HG02588 (cell line): ENCODE data around the gene FAM13A.

Experiments used
- ATAC-seq: cut with Tn5 transposase; IDR thresholded peaks from one replicate; pipeline ENCODE4 v1.9.1; 2021; ENCODE audit warnings: mild to moderate bottlenecking, moderate library complexity; ENCODE audit not compliant: unreplicated experiment

Gene FAM13A

DNA sequence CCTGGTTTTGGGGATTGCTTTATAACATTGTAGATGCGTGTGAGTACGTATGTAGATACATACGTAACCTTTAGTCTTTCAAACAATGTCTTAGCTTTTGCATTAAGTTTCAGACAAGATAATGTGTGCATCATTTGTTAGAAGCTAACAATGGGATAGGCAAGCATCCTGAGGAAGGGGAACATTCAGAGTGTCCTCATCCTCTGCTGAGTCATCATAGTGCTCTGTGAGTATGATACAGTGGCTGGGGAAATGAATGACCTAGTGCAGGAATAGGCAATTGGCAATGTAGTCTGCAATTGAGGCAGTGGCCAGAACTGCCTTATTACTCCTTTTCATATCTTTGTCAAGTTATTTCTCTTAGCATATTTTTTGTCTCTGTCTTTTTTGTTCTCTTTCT is 366.6 kb downstream of the FAM13A start:
- ATAC-seq = no peak

DNA sequence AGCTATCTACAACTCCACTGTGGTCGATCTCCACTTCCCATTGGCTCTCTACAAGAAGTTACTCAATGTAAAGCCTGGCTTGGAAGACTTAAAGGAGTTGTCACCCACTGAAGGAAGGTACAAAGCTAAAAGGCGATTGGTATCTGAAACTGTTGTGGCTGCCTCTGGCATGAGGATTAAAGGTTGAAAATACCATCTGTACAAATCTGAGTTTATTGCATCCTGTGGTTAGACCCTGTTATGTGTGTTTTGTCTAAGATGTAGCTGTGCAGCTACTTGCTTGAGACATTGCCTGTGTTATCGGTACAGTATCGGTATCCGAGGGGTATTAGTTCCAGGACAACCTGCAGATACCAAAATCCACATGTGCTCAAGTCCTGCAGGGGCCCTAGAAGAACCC is 375.8 kb downstream of the FAM13A start:
- no peak for ATAC-seq
